Measurements from ENCODE around the gene KCTD12.
A peak's percentile ranks its signal among the peaks of the same experiment; 100 is the strongest.

KCTD12 gene

DNA sequence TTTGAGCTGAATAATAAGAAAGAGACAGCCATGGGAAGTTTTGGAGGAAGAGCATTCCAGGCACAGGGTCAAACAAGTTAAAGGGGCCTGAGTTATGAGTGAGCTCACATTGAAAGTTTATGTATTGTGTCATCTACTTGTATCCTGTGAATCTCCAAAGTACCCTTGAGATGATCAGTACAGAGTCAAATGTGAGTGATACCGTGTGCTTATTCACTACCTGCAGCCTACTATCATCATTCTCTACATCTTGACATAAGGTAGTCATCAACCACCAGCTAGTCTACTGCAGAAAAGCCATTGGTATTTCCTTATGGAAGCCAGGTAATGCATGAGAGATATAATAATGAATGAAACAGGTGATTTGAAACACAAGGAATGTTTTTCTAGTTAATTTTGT, 3.0 kb upstream of the KCTD12 start:
- H3K27me3 ChIP-seq (ENCODE audit: insufficient read depth, low read length, poor library complexity): peaks cover 31% of the 10 kb centered on the region

GRCh38 chr13:76888421-76888820, 2.2 kb upstream of the KCTD12 start:
- TF ChIP-seq EZH2 (IDR thresholded peaks at IDR 0.05; ENCODE audit: borderline replicate concordance, low read depth, low read length, severe bottlenecking): no peak
- TF ChIP-seq, protein P1, sequence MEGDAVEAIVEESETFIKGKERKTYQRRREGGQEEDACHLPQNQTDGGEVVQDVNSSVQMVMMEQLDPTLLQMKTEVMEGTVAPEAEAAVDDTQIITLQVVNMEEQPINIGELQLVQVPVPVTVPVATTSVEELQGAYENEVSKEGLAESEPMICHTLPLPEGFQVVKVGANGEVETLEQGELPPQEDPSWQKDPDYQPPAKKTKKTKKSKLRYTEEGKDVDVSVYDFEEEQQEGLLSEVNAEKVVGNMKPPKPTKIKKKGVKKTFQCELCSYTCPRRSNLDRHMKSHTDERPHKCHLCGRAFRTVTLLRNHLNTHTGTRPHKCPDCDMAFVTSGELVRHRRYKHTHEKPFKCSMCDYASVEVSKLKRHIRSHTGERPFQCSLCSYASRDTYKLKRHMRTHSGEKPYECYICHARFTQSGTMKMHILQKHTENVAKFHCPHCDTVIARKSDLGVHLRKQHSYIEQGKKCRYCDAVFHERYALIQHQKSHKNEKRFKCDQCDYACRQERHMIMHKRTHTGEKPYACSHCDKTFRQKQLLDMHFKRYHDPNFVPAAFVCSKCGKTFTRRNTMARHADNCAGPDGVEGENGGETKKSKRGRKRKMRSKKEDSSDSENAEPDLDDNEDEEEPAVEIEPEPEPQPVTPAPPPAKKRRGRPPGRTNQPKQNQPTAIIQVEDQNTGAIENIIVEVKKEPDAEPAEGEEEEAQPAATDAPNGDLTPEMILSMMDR (IDR thresholded peaks at IDR 0.05; ENCODE audit: borderline replicate concordance, extremely low read depth, low read length, poor library complexity, severe bottlenecking): no peak
- H4K20me1 ChIP-seq (ENCODE audit: insufficient read depth, low read length): no peaks in the 10 kb centered on the region
- H2AFZ ChIP-seq (ENCODE audit: low read depth, low read length): no peak overlapping the region
- H3K4me3 ChIP-seq (ENCODE audit: low read depth in 1 of 2, low read length in 2 of 2): no peak overlapping the region
- H3K79me2 ChIP-seq (ENCODE audit: insufficient read depth, low read length): no peaks in the 10 kb centered on the region
- H3K4me2 ChIP-seq (ENCODE audit: insufficient read depth, low read length): no peak overlapping the region
- H3K9me3 ChIP-seq (ENCODE audit: insufficient read depth, low read length, severe bottlenecking): no peaks in the 10 kb centered on the region
- ATAC-seq (ENCODE audit: insufficient read depth, low read depth) (no peak), DNase-seq (no peak)
- H3K27me3 ChIP-seq (ENCODE audit: insufficient read depth, low read length, poor library complexity): peaks cover 27% of the 10 kb centered on the region
- no peak overlapping the region for H3K27ac ChIP-seq (ENCODE audit: low read length)
- no peaks in the 10 kb centered on the region for H3K36me3 ChIP-seq (ENCODE audit: insufficient read depth, low read length)
- peaks cover 11% of the 10 kb centered on the region for H3K4me1 ChIP-seq (ENCODE audit: insufficient read depth, low read length)
- H3K9ac ChIP-seq (ENCODE audit: low read depth, low read length): no peak overlapping the region

More for the DNA sequence above, 3.0 kb upstream of the KCTD12 start:
- Histone ChIP-seq H3K4me1 (ENCODE audit: insufficient read depth, low read length) (peaks cover 11% of the 10 kb centered on the region), H3K9ac (ENCODE audit: low read depth, low read length) (no peak overlapping the region), H3K4me2 (ENCODE audit: insufficient read depth, low read length) (no peak overlapping the region), H3K79me2 (ENCODE audit: insufficient read depth, low read length) (no peaks in the 10 kb centered on the region), H2AFZ (ENCODE audit: low read depth, low read length) (no peak overlapping the region), H3K4me3 (ENCODE audit: low read depth in 1 of 2, low read length in 2 of 2) (no peak overlapping the region), H4K20me1 (ENCODE audit: insufficient read depth, low read length) (no peaks in the 10 kb centered on the region), H3K9me3 (ENCODE audit: insufficient read depth, low read length, severe bottlenecking) (no peaks in the 10 kb centered on the region), H3K27ac (ENCODE audit: low read length) (no peak overlapping the region), H3K36me3 (ENCODE audit: insufficient read depth, low read length) (no peaks in the 10 kb centered on the region)
- no peak for ATAC-seq (ENCODE audit: insufficient read depth, low read depth)
- TF ChIP-seq EZH2 (IDR thresholded peaks at IDR 0.05; ENCODE audit: borderline replicate concordance, low read depth, low read length, severe bottlenecking): no peak
- TF ChIP-seq, protein P1 (IDR thresholded peaks at IDR 0.05; ENCODE audit: borderline replicate concordance, extremely low read depth, low read length, poor library complexity, severe bottlenecking): no peak
- DNase-seq: no peak

DNA sequence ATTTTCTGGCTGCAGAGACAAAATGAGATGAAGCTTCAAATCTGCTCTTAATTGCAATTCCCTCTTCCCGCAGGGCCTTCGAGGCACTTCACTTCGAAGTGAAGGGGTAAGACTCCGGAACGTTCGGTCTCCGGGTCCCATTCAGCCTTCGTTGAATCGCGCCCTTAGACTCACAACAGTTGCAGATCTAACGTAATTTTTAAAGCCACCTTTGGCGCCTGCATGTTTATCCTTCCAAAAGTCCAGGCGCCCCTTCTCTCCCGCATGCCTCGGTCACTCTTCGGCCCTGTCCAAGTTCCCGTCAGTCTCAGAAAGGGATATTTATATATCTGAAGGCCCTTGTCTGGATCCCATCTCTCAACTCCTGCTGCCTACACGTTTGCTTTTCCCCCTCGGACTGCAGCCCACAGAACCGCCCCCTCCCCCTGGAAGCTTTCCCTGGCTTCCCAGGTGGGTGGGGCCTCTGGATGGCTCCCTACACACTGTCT, 915 bp upstream of the KCTD12 start:
- no peak for ATAC-seq (ENCODE audit: insufficient read depth, low read depth)
- Histone ChIP-seq H3K79me2 (ENCODE audit: insufficient read depth, low read length) (no peaks in the 10 kb centered on the region), H4K20me1 (ENCODE audit: insufficient read depth, low read length) (no peaks in the 10 kb centered on the region), H3K4me1 (ENCODE audit: insufficient read depth, low read length) (peaks cover 11% of the 10 kb centered on the region), H3K9me3 (ENCODE audit: insufficient read depth, low read length, severe bottlenecking) (no peaks in the 10 kb centered on the region), H3K36me3 (ENCODE audit: insufficient read depth, low read length) (no peaks in the 10 kb centered on the region), H3K27me3 (ENCODE audit: insufficient read depth, low read length, poor library complexity) (peaks cover 19% of the 10 kb centered on the region), H3K27ac (ENCODE audit: low read length) (no peak overlapping the region), H3K9ac (ENCODE audit: low read depth, low read length) (no peak overlapping the region), H3K4me3 (ENCODE audit: low read depth in 1 of 2, low read length in 2 of 2) (no peak overlapping the region), H2AFZ (ENCODE audit: low read depth, low read length) (no peak overlapping the region), H3K4me2 (ENCODE audit: insufficient read depth, low read length) (no peak overlapping the region)
- no peak for TF ChIP-seq EZH2 (IDR thresholded peaks at IDR 0.05; ENCODE audit: borderline replicate concordance, low read depth, low read length, severe bottlenecking)
- DNase-seq: no peak

DNA sequence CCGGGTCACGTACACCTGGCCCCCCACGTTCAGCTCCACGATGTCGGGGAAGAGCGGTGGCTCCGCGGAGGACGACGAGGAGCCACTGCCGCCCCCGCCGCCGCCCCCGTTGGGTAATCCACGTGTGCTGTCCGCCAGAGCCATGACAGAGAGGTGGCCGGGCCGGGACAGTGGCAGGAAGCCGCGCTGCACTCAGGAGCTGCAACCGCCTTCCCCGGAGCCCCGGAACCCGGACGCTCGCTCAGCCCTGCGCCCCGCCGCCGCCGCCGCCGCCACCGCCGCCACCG, 257 bp downstream of the KCTD12 start:
- peaks cover 16% of the 10 kb centered on the region for H3K27me3 ChIP-seq (ENCODE audit: insufficient read depth, low read length, poor library complexity)
- TF ChIP-seq, protein P1 (IDR thresholded peaks at IDR 0.05; ENCODE audit: borderline replicate concordance, extremely low read depth, low read length, poor library complexity, severe bottlenecking): no peak
- TF ChIP-seq EZH2 (IDR thresholded peaks at IDR 0.05; ENCODE audit: borderline replicate concordance, low read depth, low read length, severe bottlenecking): no peak
- no peaks in the 10 kb centered on the region for H3K36me3 ChIP-seq (ENCODE audit: insufficient read depth, low read length)
- no peak; the same call in 2 of the 3 replicates for ATAC-seq (ENCODE audit: insufficient read depth, low read depth)
- no peaks in the 10 kb centered on the region for H4K20me1 ChIP-seq (ENCODE audit: insufficient read depth, low read length)
- peak overlapping the region; percentile 54 for H3K9ac ChIP-seq (ENCODE audit: low read depth, low read length)
- H3K4me2 ChIP-seq (ENCODE audit: insufficient read depth, low read length): peak overlapping the region; percentile 88
- peak overlapping the region; percentile 31 to 64; a peak in 3 of 4 replicates for H3K4me3 ChIP-seq (ENCODE audit: low read depth in 1 of 2, low read length in 2 of 2)
- no peak for DNase-seq
- no peaks in the 10 kb centered on the region for H3K9me3 ChIP-seq (ENCODE audit: insufficient read depth, low read length, severe bottlenecking)
- H3K4me1 ChIP-seq (ENCODE audit: insufficient read depth, low read length): peaks cover 11% of the 10 kb centered on the region
- no peaks in the 10 kb centered on the region for H3K79me2 ChIP-seq (ENCODE audit: insufficient read depth, low read length)
- H2AFZ ChIP-seq (ENCODE audit: low read depth, low read length): peak overlapping the region; percentile 70
- no peak overlapping the region for H3K27ac ChIP-seq (ENCODE audit: low read length)
